Measurements from ENCODE around the gene IRF2BPL. TPM values are rescaled to one million over a fixed set of nuclear protein-coding genes. Genes with fewer than 3 reads are reported as not detected.

Gene IRF2BPL
- total RNA-seq, 1 donor from 2014 or later, result 23.3 TPM

DNA sequence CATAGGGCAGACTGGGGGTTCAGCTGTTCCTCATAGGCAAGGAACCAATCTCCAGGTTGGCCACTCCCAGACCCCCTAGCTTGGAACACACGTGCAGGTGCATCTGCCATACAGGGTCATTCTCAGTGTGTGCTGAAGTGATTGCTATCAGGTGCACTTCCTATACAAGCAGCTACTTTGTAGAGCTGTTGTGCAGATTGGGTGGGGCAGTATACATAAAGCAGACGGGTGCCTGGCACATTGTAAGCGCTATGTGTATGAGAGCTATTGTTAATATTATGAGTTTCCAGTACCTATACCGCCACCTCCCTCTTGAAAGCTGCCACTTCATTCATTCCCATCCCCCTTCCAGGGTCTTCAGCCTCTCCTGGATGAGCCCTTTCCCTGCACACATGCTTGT is 17.3 kb downstream of the IRF2BPL start:
- Mint-ChIP-seq H3K27ac (ENCODE audit: unreplicated experiment) (no peak overlapping the region), H3K36me3 (ENCODE audit: unreplicated experiment) (no peaks in the 10 kb centered on the region), H3K4me1 (ENCODE audit: low read depth, unreplicated experiment) (peaks cover 5% of the 10 kb centered on the region), H3K27me3 (ENCODE audit: unreplicated experiment) (peaks cover 7% of the 10 kb centered on the region), H3K9me3 (ENCODE audit: unreplicated experiment) (peaks cover 3% of the 10 kb centered on the region), H3K4me3 (ENCODE audit: unreplicated experiment) (no peak overlapping the region)
- TF ChIP-seq, protein P1, sequence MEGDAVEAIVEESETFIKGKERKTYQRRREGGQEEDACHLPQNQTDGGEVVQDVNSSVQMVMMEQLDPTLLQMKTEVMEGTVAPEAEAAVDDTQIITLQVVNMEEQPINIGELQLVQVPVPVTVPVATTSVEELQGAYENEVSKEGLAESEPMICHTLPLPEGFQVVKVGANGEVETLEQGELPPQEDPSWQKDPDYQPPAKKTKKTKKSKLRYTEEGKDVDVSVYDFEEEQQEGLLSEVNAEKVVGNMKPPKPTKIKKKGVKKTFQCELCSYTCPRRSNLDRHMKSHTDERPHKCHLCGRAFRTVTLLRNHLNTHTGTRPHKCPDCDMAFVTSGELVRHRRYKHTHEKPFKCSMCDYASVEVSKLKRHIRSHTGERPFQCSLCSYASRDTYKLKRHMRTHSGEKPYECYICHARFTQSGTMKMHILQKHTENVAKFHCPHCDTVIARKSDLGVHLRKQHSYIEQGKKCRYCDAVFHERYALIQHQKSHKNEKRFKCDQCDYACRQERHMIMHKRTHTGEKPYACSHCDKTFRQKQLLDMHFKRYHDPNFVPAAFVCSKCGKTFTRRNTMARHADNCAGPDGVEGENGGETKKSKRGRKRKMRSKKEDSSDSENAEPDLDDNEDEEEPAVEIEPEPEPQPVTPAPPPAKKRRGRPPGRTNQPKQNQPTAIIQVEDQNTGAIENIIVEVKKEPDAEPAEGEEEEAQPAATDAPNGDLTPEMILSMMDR (IDR thresholded peaks at IDR 0.05; ENCODE audit: partially characterized antibody, unreplicated experiment), result no peak
- DNase-seq, result no peak

DNA sequence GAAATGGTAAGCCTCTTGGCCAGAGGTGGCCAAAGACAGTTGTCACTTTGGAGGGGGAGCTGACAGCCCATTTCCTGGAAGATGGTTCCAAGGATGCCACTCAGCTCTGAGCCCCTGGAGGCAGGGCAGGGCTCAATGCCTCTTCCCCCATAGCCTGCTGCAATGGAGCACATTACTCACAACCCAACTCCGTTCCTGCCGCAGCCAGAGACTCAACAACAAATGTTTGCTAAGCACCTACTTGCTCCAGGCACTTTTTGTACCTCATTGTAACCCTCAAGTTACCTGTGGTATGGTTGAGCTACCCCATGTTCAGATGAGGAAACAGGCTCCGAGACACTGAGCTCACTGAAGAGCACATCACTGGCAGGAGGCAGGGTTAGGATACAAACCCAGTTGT is 19.5 kb downstream of the IRF2BPL start:
- no peak for DNase-seq
- H3K4me1 Mint-ChIP-seq (ENCODE audit: low read depth, unreplicated experiment), result peaks cover 11% of the 10 kb centered on the region
- TF ChIP-seq, protein P1 (IDR thresholded peaks at IDR 0.05; ENCODE audit: partially characterized antibody, unreplicated experiment), result no peak
- no peak overlapping the region for H3K27ac Mint-ChIP-seq (ENCODE audit: unreplicated experiment)
- H3K27me3 Mint-ChIP-seq (ENCODE audit: unreplicated experiment), result peaks cover 8% of the 10 kb centered on the region
- peaks cover 3% of the 10 kb centered on the region for H3K9me3 Mint-ChIP-seq (ENCODE audit: unreplicated experiment)
- no peak overlapping the region for H3K4me3 Mint-ChIP-seq (ENCODE audit: unreplicated experiment)
- no peaks in the 10 kb centered on the region for H3K36me3 Mint-ChIP-seq (ENCODE audit: unreplicated experiment)

DNA sequence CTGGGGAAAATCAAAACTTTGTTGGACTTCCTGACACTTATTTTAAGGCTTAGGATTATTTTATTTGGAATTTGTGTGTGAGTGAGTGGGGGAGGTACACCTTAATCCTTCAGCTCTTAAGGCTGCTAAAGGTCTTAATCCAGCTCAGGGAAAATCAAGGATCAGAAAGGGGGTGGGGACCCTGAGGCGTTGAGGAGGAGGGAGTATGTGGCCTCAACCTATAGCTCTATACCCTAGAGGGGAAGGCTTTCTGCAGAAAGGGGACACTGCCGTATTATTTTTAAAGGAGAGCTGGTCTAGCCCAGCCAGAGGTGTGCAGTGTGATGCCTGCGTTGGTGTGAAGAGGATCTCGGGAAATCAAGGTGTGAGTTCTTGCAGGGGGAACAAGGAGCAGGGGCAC is 20.0 kb downstream of the IRF2BPL start:
- TF ChIP-seq, protein P1 (IDR thresholded peaks at IDR 0.05; ENCODE audit: partially characterized antibody, unreplicated experiment), result no peak
- no peak overlapping the region for H3K27ac Mint-ChIP-seq (ENCODE audit: unreplicated experiment)
- H3K4me1 Mint-ChIP-seq (ENCODE audit: low read depth, unreplicated experiment), result peaks cover 11% of the 10 kb centered on the region

DNA sequence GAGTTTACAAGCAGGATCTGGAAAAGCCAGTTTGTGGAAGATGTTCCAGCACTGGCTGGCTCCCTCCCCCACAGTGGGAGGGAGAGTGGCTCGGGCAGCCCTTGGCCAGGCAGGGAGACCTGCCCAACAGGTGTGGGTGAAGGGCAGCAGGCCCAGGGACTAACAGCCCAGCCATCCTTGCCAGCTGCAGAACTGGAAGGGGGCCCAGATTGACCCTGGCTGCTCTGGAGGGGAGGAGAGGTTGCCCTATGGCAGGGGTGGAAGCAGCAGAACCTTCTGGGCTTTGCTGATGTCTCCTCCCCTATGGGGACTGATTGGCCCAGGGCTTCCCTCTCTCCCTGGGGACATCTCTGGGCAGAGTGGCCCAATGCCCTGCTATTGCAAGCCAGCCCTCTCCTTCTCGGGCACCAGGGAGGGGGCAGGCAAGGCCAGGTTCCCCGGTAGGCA is 20.5 kb downstream of the IRF2BPL start:
- Mint-ChIP-seq H3K4me1 (ENCODE audit: low read depth, unreplicated experiment) (peaks cover 11% of the 10 kb centered on the region), H3K36me3 (ENCODE audit: unreplicated experiment) (no peaks in the 10 kb centered on the region), H3K9me3 (ENCODE audit: unreplicated experiment) (peaks cover 3% of the 10 kb centered on the region), H3K4me3 (ENCODE audit: unreplicated experiment) (no peak overlapping the region), H3K27me3 (ENCODE audit: unreplicated experiment) (peaks cover 8% of the 10 kb centered on the region), H3K27ac (ENCODE audit: unreplicated experiment) (no peak overlapping the region)
- TF ChIP-seq, protein P1 (IDR thresholded peaks at IDR 0.05; ENCODE audit: partially characterized antibody, unreplicated experiment), result no peak
- DNase-seq, result no peak

More for the DNA sequence above, 20.0 kb downstream of the IRF2BPL start:
- peaks cover 3% of the 10 kb centered on the region for H3K9me3 Mint-ChIP-seq (ENCODE audit: unreplicated experiment)
- no peaks in the 10 kb centered on the region for H3K36me3 Mint-ChIP-seq (ENCODE audit: unreplicated experiment)
- no peak overlapping the region for H3K4me3 Mint-ChIP-seq (ENCODE audit: unreplicated experiment)
- no peak for DNase-seq
- H3K27me3 Mint-ChIP-seq (ENCODE audit: unreplicated experiment), result peaks cover 8% of the 10 kb centered on the region

DNA sequence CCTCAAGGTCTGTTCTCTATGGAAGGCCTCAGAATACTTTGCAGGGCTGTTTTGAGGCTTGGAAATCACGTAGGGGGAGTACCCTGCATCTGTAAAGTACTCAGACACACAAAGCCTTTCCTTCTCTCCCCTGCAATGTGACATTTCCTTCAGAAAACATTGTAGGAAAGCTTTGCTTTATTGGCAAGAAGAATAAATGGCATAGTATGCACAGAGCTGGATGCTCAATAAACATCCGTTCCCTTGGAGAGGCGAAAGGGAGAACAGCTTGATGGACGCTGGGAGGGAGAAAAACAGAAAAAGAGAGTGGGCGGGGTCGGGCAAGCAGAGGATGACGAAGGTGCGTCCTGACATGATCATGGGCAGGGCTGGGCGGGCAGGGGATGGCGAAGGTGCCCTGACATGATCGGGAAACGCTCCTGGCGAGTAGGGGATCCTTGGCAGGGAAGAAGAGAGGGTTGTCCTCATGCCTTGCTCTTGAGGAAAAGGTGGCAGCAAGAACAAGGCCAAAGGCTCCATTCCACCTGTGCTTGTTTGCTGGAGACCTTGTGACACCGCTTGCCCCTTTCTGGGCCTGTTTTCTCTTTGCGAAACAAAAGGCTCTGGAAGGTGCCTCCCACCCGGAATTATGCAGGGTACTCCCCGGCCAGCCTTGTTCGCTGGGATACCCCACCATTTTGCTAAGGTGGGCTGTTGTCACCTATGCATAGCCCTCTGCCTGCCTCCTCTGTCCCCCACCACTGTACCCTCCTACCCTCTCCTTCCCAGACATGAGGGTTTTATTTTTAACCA is 21.1 kb downstream of the IRF2BPL start:
- no peak overlapping the region for H3K27ac Mint-ChIP-seq (ENCODE audit: unreplicated experiment)
- H3K4me1 Mint-ChIP-seq (ENCODE audit: low read depth, unreplicated experiment), result peaks cover 11% of the 10 kb centered on the region

More for the DNA sequence above, 21.1 kb downstream of the IRF2BPL start:
- peaks cover 6% of the 10 kb centered on the region for H3K27me3 Mint-ChIP-seq (ENCODE audit: unreplicated experiment)
- H3K36me3 Mint-ChIP-seq (ENCODE audit: unreplicated experiment), result no peaks in the 10 kb centered on the region
- H3K9me3 Mint-ChIP-seq (ENCODE audit: unreplicated experiment), result peaks cover 3% of the 10 kb centered on the region
- no peak for DNase-seq
- TF ChIP-seq, protein P1 (IDR thresholded peaks at IDR 0.05; ENCODE audit: partially characterized antibody, unreplicated experiment), result no peak
- H3K4me3 Mint-ChIP-seq (ENCODE audit: unreplicated experiment), result no peak overlapping the region
